NCI-H1105 treated with DMSO at 0.1 percent for 48 hours (cell line): Measurements from ENCODE around the gene LHX5.

Experiments
- DNase-seq: peaks from one replicate; lab custom pipeline; 2025; lab: John Stamatoyannopoulos, UW

Gene LHX5

GRCh38 chr12:113439301-113439597 lies 32.4 kb downstream of the LHX5 start:
- no peak for DNase-seq

GRCh38 chr12:113438523-113439300 lies 33.0 kb downstream of the LHX5 start:
- DNase-seq = no peak

- DNase-seq = no peak
These were observed 34.0 kb downstream of the LHX5 start for GRCh38 chr12:113437729-113438100.

DNA sequence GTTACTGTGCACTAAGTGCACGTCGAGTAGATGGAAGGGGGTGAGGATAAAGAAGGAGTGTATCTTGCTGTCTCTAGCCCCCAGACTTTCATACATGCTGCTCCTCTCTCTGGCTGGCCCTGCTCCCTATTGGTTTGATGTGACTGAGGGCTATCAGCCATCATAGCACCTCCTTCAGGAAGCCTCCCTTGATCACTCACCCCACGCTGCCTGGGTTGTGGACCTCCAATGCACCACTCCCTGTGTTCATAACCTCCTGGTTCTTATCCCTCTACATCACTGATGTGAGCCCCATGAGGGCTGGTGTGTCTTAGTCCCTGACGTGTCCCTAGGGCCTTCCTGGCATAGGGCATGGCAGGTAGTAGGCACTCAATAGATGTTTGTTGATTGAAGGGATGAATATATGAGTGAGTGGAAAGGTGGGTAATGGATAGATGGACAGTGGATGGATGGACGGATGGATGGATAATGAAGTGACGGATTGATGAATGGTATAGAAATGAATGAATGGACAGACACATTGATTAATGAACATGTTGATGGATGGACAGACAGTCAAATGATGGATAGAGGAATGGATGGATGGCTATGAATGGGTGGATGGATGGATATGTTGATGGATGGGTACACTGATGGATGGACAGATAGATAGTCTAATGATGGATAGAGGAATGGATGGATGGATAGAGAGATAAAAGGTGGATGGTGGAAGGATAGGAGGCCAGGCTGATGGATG lies 34.5 kb downstream of the LHX5 start:
- DNase-seq = no peak

- DNase-seq = no peak
These were observed 35.1 kb downstream of the LHX5 start for GRCh38 chr12:113436586-113436985.

GRCh38 chr12:113435367-113435766 lies 36.3 kb downstream of the LHX5 start:
- DNase-seq = no peak

GRCh38 chr12:113432986-113433385 lies 38.7 kb downstream of the LHX5 start:
- no peak for DNase-seq

GRCh38 chr12:113428482-113428881 lies 43.2 kb downstream of the LHX5 start:
- DNase-seq = no peak

GRCh38 chr12:113427882-113428281 lies 43.8 kb downstream of the LHX5 start:
- DNase-seq = no peak

DNA sequence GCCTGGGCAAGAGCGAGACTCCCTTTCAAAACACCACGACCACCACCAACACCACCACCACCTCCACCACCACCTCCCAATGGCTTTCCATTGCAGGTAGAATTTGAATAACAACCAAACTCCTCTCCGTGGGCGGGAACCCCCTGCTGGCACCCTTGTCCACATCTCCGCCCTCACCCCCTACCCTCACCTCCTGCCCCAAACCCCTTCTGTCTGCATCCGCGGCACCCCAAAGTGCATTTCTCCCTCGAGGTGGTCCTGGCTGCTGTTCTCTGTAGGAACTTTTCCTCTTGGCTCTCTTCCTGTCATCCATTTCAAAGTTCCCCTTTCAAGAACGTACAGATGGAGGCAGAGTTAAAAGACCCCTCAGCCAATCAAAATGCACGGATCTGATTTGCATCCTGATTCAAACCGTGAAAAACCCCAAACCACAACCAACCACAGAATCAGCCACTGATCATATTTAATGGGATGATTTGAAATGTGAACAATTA lies 45.7 kb downstream of the LHX5 start:
- no peak for DNase-seq

DNA sequence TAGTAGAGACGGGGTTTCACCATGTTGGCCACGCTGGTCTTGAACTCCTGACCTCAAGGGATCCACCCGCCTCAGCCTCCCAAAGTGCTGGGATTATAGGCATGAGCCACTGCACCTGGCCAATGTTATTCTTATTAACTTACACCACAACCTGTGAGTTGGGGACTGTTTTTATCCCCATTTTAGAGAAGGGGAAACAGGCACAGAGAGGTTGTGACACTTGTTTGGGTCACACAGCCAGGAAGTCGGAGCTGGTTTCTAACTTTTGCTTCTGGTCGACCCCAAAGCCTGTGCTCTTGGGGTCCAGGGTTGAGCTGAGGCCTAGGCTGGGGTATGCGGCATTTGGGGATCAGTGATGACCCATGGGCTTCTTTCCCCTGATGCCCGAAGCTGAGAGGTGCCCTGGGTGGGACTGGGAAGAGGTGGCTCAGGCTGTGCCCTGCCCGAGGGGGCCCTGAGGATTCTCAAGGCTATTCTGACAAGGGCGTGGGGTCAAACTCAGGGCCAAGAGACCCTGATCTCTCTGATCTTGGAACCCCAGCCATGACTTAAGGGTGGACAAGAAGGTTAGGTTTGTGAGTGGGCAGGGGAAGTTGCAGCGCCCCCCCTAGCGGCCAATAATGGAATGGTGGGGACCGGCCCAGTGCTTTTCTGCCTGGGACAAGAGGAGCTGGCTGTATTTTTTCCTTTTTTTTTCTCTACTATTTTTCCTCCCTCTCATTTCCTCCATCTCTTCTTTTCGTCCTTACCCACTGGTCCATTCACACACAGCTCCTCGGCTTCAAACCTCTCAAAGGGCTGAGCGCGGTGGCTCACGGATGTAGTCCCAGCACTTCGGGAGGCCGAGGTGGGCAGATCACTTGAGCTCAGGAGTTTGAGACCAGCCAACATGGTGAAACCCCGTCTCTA lies 46.5 kb downstream of the LHX5 start:
- no peak for DNase-seq

GRCh38 chr12:113424456-113424855 lies 47.2 kb downstream of the LHX5 start:
- DNase-seq = no peak

DNA sequence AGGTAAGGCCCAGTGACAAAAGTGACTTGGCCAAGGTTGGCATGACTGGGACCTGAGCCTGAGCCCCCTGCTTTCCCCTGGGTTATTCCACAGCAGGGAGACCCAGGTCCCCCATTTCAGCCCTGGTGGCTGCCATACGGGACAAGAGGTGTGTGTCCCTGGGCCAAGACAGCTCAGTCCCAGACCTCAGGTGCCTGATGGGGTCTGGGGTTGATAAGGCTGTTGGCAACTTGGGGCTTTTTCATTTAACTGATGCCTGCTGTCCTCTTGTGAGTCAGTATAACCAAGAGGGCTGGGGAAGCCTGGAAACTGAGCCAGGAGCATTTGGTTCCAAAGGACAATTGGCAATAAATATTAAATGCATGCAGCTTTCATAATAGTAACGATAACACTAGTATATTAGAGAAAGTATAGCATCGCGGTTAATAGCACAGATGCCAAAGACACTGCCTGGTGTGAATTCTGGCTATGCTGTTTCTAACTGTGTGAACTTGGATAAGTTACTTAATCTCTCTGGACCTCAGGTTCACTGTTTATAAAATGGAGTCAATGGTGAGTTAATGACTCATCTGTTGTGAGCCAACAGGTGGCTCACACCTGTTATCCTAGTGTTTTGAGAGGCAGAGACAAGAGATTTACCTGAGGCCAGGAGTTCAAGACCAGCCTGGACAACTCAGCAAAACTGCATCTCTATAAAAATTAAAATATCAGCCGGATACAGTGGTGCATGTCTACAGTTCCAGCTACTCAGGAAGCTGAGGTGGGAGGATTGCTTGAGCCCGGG lies 48.6 kb downstream of the LHX5 start:
- no peak for DNase-seq

GRCh38 chr12:113422030-113422885 lies 49.4 kb downstream of the LHX5 start, which contains the start of gene SDSL:
Gene SDSL, plus strand, starts transcription at chr12:113422380. Its CDS starts 5,603 bp downstream, at chr12:113427983.
- no peak for DNase-seq

GRCh38 chr12:113420996-113421595 lies 50.6 kb downstream of the LHX5 start:
- no peak for DNase-seq

DNA sequence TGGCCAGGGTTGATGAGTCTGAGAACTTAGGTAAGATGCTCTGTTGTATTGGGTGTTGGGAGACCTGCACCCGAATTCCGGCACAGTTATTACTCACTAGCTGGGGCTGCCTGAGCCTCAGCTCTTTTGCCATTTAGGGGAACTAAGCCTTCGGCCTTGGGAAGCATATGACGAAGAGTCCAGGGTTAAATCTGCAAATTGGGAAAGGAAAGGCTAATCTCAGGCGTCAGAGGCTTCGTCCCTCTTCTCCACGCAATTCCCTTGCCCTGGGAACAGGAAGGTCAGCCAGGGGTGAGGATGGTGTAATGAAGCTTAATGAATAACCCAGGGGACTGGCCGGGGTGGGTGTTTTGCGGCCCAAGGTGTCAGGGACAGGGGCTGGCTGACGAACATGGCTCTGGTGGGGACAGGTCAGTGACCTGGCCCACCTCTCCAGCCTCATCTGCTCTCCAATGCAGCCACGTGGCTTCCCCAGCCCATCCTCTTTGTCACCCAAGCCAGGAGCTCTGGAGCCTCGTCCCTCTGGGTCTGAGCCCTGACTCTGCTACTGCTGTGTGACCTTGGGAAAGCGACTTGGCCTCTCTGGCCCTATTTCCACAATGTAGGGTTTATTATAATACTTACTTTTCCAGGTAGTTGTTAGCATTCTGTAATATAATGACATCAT lies 53.3 kb downstream of the LHX5 start:
- DNase-seq = no peak

- DNase-seq = no peak
These were observed 55.4 kb downstream of the LHX5 start for GRCh38 chr12:113416091-113416754.

- DNase-seq = no peak
These were observed 57.1 kb downstream of the LHX5 start for GRCh38 chr12:113414519-113415038.

- DNase-seq = no peak
These were observed 58.2 kb downstream of the LHX5 start for GRCh38 chr12:113413488-113413939.
